DMS79 (cell line): ENCODE measurements around the gene EXOSC5.
"Not testable (repeated sequence)": the region's sequence is repeated elsewhere in the genome, so short reads cannot be mapped to it uniquely, and the experiment has no call there.

Source experiments
- DNase-seq: peaks from one replicate; lab custom pipeline; 2025; lab: John Stamatoyannopoulos, UW

EXOSC5 gene

DNA sequence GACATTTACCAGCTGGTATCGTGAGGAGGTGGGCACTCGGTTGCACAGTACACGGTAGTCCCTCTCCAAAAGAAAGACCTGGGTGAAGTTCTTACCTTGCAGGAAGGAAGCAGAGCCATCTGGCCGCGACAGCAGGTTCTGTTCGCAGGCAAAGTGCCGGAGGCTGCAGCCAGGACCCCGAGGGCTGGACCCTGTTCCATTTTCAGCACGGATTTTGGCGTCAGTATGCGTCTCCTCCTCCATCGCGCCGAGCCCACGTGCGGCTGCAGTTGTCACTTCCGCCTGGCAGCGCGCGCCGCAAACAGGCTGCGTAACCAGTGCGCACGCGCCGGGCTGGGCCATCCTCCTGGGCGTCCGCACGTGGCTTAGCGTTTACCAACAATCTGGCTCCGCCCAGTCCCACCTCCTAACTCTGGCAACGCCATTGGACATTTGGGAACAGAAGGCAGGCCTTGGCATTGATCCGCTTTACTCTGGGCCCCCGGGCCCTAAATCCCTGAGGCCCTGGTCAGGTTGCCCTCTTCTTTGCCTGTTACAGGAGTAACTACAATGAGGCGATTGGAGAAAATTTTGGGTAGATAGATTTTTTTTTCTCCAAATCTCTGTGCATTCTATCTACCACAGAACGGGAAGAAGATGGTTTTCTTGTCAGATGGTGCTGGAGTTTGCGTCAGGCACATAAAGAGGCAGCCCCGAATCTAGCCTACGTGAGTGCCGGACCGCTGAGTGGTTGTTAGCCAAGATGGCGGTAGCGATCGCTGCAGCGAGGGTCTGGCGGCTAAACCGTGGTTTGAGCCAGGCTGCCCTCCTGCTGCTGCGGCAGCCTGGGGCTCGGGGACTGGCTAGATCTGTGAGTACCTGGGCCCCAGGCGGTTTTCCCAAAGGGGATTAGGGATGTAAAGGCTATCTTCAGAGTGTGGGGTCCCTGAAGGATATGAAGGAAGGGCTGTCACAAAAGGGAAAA lies at the start of gene EXOSC5, which contains the start of gene BCKDHA:
EXOSC5 (minus strand) TSS at position 274 of the 964 bp plus-strand sequence; CDS start at position 243, 31 bp downstream.
BCKDHA (plus strand) TSS at position 733 of the 964 bp plus-strand sequence; CDS start at position 743, 10 bp downstream.
- peak; percentile 99 for DNase-seq

DNA sequence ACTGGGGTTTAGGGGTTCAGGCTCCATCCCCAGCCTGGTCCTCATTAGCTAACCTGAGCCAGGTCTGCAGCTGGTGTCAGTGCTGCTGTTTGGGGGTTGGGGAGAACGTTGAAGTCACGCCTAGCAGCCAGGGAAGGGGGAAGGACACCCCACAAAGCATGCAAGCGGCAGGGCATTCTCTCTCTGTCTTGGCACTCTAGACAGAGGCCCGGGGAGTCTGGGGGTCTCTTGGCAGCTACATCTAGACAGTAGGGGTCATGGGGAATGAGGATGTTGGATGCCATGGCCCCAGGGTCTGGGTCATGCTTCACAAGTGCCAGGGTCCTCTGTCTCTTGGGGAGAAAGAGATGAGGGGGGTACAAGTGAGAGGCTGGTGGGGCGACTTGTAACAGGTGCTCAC lies 48.4 kb upstream of the EXOSC5 start:
- DNase-seq, result no peak

DNA sequence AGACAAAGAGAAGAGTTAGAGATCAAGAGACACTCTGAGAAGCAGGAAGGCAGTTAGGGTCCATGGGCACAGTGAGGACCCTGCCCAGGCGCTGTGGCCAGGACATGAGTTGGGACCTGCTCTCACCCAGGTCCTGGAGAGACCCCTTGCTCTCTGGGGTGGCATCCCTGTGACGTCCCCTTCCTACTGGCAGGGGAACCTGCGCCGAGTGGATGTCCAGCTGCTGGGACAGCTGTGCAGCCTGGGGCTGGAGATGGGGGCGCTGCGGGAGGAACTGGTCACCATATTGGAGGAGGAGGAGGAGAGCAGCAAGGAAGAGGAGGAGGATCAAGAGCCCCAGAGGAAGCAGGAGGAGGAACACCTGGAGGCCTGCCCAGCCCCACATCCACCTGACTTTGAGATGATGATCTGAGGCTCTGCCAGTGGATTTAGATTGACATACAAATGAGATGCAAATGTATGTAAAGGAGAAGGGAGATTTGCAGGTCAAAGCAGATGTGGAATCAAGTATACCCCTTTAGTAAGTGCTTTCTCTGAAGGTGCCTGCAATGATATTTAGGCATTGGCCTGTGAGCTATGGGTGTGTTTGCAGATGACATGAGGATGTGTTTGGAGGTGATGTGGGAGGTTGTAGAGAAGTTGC lies 46.8 kb upstream of the EXOSC5 start:
- no peak for DNase-seq

DNA sequence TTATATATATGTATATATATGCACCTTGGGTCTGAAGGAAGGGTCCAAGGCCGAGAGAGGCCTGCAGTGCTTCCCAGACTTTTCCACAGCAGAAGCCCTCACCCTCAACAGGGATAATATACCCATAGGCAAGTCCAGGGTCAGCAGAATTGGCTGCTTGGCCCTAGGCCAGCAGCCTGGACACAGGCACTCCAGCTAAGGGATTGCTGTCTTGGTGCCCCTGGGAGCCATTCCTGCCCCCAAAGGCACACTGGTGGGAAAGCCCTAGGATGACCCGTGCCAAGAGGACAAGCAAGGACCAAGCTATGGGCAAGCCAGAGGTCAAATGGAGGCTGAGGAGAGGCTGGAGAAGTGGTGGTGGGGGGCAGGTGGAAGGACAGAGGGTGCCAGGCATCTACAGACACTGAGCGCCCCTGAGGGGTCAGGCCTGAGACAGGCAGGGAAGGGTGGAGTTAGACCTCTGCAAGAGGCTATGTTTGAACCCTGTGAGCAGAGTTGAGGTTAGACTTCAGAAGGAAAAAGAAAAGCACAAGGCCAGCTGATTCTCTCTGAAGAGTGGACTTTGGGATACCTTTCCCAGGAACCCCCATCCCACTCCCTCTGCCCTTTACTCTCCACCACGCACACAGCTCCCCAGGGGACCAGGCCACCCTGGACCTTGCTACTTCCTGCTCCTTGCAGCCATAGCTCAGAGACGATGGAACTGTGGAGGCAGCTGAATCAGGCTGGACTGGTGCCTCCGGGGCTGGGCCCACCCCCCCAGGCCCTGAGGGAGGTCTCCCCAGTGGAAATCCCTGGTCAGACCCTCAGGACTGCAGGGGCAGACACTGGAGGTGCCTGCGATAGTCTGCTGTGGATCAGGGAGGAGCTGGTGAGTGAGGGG lies 45.6 kb upstream of the EXOSC5 start, which contains the start of gene ERICH4:
ERICH4 (plus strand) TSS at position 684 of the 883 bp plus-strand sequence; CDS start at position 698, 14 bp downstream.
- DNase-seq, result no peak

DNA sequence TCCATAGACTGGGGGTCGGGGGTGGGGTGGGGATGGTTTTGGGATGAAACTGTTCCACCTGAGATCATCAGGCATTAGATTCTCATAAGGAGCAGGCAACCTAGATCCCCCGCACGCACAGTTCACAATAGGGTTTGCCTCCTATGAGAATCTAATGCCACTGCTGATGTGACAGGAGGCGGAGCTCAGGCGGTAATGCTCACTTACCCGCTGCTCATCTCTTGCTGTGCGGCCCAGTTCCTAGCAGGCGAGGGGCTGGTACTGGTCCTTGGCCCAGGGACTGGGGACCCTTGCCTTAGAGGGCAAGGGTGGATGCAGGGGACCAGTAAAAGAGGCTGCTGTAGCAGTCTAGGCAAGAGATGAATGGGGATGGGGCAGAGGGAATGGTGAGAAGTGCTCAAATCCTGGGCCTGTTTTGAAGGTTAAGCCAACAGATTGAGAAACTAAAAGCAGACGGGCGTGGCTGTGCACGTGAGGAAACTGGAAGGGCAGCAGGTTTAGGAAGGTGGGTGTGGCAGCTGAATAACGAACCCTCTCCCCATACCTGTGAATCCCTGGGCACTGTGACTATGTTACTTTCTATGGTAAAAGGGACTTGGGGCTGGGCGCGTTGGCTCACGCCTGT lies 44.3 kb upstream of the EXOSC5 start:
- DNase-seq, result no peak

DNA sequence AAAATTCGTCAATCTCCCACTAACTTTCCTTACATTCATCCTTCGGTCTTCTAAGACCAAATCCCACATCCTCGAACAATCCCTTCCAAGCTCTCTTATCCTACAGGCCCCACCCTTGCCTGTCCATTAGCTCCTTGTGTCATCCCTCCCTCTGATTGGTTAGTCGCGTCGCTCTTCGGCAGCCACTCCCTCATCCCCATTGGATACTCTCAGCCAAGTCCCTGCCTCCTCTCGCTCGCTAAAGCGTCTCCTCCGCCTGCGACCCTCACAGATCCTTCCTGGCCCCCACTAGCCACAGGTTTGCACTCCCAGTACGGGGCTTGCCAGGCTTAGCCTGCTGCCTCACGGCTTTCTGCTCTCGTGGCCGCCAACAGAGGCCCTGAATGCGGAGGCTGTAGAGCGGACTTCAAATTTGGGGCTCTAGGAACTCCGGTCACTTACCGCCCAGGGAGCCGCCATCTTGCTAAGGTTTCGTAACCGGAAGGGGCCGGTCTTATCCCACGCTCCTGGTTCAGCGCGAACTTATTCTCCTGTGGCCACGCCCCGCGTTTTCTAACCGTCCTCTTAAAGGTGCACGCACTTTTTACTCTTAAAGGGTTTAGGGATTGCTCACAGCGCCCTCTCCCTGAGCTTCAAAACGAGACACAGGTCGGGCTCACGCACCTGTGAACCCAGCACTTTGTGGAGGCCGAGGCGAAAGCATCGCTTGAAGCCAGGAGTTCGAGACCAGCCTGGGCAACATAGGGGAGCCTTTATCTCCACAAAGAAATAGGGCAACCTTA lies 42.5 kb upstream of the EXOSC5 start, which contains the start of gene DMAC2:
DMAC2 (minus strand) TSS at position 472 of the 782 bp plus-strand sequence; CDS start at position 459, 13 bp downstream.
- peak; percentile 97 for DNase-seq

DNA sequence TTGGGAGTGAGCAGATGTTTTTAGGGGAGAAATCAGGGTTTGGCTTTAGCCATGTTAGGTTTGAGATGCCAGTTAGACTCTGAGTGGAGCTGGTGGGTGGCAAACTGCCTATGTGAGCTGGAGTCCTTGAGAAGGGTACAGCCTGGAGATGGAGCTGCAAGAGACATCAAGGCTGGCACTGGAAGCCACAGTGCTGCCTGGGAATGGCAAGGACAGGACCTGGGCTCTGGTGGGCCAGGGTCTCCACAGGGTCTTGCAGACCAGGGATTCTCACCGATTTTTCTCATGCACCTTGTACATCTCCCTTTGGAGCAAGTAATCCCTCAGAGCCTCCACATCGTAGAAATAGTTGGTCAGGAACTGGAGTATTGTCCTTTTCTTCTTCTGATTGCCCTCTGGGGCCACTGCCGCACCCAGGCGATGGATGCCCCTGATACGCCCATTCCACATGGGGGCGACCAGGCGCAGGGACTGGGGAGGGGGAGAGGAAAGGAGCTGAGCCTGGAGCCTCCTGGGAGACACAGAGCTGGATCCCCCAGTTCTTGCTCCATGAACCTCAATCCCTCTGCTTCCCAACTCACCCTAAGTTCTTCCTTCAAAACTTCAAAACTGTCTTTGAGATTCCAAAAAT lies 40.9 kb upstream of the EXOSC5 start:
- no peak for DNase-seq

DNA sequence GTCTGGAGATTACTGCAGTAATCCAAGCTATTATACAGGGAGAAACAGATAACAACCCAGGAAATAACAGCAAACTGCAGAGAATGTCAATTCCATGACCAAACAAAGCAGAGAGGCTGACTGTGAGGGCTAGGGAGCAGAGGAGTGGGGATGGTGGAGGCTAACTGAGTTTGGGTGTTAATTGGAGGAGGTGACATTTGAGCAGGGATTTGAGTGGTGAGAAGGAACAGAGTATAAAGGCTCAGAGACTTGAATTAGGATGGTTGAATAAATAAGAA lies 39.5 kb upstream of the EXOSC5 start:
- DNase-seq, result no peak

DNA sequence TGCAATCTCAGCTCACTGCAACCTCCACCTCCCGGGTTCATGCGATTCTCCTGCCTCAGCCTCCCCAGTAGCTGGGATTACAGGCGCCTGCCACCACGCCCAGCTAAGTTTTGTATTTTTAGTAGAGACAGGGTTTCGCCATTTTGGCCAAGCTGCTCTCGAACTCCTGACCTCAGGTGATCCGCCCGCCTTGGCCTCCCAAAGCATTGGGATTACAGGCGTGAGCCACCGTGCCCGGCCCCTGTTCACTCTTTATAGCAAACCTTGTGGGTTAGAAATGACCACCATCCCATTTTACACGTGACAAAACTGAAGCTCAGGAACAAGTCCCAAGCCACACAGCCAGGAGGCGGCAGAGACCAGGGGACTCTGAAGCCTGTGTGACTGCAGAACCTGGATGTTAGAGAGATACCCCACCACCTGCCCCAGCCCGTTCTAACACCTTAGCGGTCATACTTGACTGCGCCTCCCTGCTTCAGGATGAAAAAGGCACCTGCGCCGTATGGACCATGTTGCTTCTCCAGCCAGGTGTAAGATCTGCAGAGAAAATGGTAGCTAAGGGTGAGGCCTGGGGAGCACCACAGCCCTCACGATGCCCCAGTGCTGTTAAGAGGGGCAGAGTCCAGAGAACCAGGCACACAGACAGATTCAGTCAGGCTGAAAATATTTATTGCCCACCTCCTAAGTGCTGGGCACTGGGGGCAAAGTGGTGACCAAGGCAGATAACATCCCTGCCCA lies 38.9 kb upstream of the EXOSC5 start:
- no peak for DNase-seq

DNA sequence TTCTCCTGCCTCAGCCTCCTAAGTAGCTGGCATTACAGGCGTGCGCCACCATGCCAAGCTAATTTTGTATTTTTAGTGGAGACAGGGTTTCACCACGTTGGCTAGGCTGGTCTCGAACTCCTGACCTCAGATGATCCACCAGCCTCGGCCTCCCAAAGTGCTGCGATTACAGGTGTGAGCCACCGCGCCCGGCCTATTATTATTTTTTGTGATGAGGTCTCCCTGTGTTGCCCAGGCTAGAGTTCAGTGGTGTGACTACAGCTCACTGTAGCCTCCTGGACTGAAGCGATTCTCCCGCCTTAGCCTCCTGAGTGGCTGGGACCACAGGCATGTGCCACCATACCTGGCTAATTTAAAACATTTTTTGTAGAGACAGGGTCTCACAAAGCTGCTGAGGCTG lies 38.2 kb upstream of the EXOSC5 start:
- not testable (repeated sequence) for DNase-seq

DNA sequence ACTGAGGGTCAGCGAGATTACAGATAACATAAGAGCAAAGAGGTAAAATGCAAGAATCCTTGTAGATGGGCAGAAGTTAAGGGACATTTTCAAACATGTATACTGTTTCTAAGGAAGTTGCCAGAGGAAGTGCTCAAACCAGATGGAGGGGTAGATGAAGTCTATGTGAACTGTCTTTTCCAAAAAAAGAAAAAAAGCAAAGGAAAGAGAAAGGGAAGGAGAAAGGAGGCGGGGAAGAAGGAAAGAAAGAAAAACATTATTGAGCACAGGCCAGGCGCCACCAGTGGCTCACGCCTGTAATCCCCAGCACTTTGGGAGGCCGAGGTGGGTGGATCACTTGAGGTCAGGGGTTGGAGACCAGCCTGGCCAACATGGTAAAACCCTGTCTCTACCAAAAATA lies 37.3 kb upstream of the EXOSC5 start:
- no peak for DNase-seq

DNA sequence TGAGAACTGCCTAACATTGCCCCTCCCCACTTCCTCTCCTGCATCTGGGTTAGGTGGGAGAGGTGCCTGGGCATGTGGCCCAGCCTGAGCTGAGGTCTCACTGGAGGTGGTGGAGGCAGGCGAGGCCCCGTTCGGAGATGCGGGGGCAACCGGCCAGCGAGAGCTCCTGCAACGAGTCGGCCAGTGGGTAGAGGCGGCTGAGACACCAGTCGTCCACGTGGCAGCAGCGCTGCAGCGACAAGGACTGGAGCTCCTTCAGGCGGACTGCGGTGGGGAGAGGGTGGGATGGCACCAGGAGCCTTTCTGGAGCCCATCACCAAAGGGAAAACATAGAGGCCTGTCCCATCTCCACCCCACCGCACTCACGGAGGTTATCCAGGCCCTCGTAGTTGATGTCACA lies 36.0 kb upstream of the EXOSC5 start:
- no peak for DNase-seq

DNA sequence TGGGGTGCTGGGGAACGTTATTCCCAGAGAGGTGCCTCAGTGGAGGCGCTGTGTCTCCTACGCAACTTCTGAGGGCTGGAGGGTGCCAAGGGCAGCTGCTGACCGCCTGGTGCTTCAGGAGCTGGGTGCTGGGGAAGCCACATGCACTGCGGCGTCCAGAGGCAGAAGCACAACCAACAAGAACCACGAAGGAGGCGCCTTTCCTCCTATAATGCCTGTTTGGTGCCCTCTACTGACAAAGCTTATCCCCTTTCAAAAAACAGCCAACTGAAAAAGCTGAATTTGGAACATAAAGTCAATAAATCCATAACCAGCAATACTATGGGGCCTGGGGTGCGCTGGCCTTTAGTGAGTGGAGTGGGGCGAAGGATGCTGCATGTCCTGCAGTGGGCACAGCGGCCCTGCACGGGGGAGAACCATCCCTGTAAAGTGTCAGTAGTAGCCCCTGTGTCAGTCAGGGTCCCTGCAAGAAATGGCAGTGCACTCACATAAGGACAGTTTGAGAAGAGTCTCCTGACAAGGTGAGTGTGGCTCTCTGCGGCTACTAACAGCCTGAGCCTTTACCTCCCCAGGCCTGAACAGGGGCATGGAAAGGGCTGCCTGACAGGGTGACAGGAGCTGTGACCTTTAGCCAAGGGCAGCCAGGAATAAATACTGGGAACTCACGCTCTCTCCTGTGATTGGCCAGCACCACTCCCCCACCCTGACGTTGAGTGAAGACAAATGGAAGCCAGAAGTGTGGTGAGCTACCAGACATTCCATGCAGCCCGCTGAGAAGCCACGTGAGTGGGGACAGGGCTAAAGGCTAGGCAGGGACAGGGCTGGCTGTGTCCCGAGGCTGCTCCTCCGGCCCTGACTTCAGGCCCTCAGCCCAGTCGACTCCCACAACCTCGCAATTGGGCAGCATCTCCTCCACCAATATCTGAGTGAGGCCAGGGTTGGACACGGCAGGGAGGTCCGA lies 34.5 kb upstream of the EXOSC5 start:
- no peak for DNase-seq

DNA sequence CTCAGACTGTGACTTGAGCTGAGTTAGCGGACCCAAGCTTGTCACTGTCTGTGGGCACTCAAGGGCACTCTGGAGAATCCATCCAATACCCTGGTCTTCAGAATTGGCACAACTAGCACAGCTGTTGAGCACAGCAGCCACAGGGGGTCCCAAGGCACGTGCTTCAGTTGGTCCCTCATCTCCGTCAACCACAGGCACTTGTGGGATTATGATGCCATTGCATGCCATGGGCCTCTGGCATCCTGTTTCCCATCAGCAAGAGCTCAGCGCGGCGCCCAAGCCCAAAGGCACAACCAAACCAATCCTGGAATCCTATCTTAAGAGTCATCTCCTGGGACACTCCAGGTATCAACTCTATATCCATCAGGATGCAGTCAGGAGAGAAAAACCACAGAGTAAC lies 33.8 kb upstream of the EXOSC5 start:
- DNase-seq, result peak; percentile 79

DNA sequence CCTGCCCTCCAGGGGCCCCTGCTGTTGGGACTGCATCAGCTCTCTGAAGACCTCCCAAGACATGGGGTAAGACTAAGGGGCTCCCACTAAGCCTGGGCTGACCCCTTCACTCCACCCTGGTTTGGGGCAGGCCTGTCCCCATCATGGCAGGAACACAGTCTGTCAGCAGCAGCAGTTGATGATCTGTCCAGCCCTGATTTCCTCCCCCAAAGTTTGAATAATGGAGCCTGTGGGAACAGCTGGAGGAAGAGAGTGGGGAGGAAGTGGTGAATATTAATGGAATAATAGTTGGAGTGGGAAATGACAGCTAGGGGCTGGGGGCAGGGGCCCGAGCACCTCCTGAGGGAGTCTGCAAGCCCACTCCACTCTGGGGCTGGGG lies 31.3 kb upstream of the EXOSC5 start:
- no peak for DNase-seq

DNA sequence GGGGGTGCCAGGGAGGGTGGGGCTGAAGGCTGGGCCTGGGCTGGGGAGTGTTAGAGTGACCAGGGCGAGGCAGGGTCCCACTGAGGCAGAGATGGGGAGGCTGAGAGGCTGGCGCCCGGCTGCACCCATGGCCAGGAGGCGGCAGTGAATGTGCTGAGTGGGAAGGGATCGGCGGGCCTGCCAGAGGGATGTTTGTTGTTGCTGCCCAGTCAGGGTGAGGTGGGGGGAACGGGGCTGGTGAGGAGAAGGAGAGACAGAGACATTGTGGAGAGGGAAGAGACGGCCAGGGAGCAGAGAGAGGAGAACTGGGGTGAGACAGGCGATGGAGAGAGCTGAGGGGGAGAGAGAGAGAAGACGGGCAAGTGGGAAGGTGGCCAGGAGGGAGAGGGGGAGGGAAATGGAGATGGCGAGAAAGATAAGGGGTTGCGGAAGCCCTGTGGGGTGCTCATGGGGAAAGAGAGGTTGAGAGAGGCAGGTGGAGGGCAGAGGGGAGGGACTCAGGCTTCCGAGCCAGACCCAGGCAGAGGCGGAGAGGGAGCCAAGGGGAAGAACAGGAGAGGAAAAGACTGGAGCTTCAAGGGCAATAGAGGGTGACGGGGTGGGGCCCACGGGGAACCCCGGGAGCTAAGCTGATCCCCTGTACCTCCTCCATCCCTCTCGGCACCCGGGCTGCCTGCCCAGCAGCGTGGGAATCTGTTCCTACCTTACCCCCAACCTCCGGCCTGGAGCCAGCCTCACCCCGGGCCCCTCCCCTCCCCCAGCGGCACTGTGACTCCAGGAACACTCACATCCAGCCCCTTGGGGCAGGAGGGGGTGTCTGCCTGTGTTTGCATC lies 30.7 kb upstream of the EXOSC5 start:
- peak; percentile 79 for DNase-seq

DNA sequence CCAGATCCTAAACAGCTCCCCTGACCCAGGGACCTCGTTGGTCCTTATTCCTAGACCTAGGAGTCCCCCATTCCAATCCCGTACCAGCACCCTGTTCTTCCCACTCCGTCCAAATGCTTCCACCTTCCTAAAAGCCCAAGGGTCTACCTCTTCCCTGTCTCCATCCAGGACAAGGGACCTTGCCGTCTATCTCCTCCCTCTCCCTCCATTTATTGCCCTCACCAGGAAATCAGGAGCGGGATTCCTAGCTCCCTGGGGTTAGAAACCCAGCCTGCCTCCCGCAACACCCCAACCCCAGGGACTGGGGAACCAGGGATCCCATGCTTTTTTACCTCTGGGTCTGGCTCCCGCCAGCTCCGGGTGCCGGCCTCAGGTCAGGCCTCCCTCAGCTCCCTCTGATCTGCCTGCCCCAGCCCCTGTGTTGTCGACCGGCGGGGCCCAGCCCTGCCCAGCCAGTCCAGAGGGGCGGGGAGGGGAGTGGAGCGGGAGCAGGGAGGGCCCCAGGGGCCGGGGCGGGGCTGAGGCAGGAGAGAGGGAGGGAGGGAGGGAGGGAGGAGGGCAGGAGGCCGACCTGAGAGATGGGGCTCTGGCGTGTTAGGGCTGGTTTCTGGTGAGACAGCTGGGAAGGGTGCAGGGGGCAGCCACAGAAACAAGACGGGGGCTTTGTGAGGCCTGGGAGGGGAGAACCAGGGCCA lies 29.9 kb upstream of the EXOSC5 start, which contains the start of gene B3GNT8:
B3GNT8 (minus strand) TSS at position 423 of the 695 bp plus-strand sequence. CDS start 596 bp downstream, outside the sequence.
- DNase-seq, result peak; percentile 83
